Kidney epithelial cell (primary cell): ENCODE results near the gene SLC7A5. TPM values are rescaled to one million over a fixed set of nuclear protein-coding genes. Genes with fewer than 3 reads are reported as not detected.
"Not testable (repeated sequence)": the region's sequence is repeated elsewhere in the genome, so short reads cannot be mapped to it uniquely, and the experiment has no call there.

Experiments used
- DNase-seq: peaks from one replicate; pipeline ENCODE4 v3.0.0-alpha.2; 2010; ENCODE audit warnings: low read depth
- H3K27me3 ChIP-seq: 2 replicates; pipeline ENCODE4 v1.6.0; 2011; ENCODE audit warnings: low read length; ENCODE audit not compliant: control insufficient read depth, insufficient read depth
- H3K36me3 ChIP-seq: 2 replicates; pipeline ENCODE4 v1.5.1; 2011; ENCODE audit warnings: low read length; ENCODE audit not compliant: control insufficient read depth, insufficient read depth
- H3K4me3 ChIP-seq: 2 replicates; pipeline ENCODE4 v1.5.1; 2011; ENCODE audit warnings: low read depth, mild to moderate bottlenecking, control low read depth, low read length
- total RNA-seq: library from RNA; depleted of rRNA; stranded (reverse); fragments of >200 nt; gene quantifications from 2 replicates; pipeline ENCODE4 v1.2.3, GENCODE V29; 2015
- TF ChIP-seq, protein P1 (sequence below): IDR thresholded peaks from 2 replicates; pipeline ENCODE4 v1.5.1; 2011; ENCODE audit warnings: mild to moderate bottlenecking, moderate library complexity, low read length, control low read depth, inconsistent platforms; ENCODE audit not compliant: insufficient read depth, poor library complexity, severe bottlenecking

SLC7A5 gene
- total RNA-seq, 1 donor from 2014 or later = 308 TPM

DNA sequence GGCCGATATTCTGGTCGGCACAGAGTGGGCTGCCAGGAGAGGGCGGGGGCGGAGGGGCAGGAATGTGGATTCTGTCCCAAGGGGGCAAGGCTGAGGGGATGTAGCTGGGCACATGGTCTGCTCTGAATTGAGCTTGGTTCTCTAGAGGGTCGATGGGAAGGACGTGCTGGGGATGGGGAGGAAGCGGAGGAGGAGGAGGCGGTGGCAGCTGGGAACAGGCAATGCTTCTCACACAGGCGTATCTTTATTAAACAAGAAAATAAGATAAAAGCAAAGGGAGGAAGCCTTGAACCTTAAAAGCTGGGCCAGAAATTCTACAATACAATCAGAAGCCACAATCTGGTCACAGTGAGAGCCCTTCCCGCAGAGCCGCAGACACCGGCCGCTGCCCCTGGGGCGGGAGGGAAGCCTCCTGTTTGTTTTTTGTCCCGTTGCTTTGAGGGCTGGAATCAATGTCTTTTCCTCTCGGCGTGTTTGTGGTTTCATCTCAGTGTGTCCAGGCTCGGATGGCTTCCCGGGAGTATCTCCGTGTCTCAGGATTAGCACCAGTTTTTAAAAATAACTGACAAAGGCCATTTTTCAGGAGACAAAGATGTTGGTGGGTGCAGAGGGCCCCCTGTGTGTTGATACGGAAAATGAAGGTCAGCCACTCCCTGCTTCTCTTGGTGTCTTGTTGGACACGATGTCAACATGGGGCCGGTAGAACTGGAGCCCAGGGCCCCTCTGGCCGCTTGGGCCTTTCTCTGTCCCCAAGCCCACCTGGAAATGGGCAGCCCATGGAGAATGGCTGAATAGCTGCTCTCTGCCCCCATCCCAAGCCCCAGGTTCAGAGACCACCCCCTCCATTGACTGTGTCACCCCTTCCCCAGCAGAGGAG lies 12.3 kb upstream of the SLC7A5 start:
- no peaks in the 10 kb centered on the region for H3K36me3 ChIP-seq
- TF ChIP-seq, protein P1, sequence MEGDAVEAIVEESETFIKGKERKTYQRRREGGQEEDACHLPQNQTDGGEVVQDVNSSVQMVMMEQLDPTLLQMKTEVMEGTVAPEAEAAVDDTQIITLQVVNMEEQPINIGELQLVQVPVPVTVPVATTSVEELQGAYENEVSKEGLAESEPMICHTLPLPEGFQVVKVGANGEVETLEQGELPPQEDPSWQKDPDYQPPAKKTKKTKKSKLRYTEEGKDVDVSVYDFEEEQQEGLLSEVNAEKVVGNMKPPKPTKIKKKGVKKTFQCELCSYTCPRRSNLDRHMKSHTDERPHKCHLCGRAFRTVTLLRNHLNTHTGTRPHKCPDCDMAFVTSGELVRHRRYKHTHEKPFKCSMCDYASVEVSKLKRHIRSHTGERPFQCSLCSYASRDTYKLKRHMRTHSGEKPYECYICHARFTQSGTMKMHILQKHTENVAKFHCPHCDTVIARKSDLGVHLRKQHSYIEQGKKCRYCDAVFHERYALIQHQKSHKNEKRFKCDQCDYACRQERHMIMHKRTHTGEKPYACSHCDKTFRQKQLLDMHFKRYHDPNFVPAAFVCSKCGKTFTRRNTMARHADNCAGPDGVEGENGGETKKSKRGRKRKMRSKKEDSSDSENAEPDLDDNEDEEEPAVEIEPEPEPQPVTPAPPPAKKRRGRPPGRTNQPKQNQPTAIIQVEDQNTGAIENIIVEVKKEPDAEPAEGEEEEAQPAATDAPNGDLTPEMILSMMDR = no peak
- DNase-seq = no peak
- peaks cover 15% of the 10 kb centered on the region for H3K27me3 ChIP-seq
- no peak overlapping the region for H3K4me3 ChIP-seq

DNA sequence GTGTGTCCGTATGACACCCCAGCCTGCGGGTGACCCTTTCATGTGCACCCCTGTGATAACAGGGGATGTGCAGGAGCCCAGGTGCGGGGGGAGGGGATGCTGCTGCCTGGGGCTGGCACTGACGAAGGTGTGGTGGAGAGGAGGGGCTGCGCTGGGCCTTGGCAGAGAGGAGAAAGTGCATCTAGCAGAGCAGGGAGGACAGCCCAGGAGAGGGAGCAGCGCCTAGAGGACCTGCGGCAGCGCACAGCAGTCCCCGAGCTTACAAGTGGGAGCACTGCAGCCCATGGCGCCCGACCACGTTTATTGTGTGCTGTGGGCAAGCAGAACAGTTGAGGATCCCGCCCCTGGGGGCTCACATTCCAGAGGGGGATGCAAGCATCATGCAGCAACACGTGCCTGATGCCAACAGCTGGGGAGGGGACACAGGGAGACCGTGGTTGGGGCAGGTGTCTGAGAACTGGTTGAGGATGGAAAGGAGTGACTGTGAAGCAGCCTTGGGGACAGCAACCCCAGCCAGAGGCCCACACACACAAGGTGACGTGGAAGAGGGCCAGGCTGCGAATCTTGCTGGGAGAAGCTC lies 10.9 kb upstream of the SLC7A5 start:
- no peak overlapping the region for H3K4me3 ChIP-seq
- no peaks in the 10 kb centered on the region for H3K36me3 ChIP-seq
- TF ChIP-seq, protein P1 = no peak
- H3K27me3 ChIP-seq = peaks cover 15% of the 10 kb centered on the region
- DNase-seq = no peak

DNA sequence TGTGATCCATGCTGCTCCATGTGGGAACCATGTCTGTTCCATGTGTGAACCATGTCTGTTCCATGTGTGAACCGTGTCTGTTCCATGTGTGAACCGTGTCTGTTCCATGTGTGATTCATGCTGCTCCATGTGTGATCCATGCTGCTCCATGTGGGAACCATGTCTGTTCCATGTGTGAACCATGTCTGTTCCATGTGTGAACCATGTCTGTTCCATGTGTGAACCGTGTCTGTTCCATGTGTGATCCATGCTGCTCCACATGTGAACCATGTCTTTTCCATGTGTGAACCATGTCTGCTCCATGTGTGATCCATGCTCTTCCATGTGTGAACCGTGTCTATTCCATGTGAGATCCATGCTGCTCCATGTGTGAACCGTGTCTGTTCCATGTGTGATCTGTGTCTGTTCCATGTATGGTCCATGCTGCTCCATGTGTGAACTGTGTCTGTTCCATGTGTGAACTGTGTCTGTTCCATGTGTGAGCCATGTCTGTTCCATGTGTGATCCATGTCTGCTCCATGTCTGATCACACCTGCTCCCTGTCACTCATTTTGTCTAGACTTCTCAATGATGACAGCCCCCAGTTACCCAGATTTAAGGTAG lies 10.2 kb upstream of the SLC7A5 start:
- H3K27me3 ChIP-seq = peaks cover 15% of the 10 kb centered on the region
- H3K4me3 ChIP-seq, DNase-seq, H3K36me3 ChIP-seq: not testable (repeated sequence)

DNA sequence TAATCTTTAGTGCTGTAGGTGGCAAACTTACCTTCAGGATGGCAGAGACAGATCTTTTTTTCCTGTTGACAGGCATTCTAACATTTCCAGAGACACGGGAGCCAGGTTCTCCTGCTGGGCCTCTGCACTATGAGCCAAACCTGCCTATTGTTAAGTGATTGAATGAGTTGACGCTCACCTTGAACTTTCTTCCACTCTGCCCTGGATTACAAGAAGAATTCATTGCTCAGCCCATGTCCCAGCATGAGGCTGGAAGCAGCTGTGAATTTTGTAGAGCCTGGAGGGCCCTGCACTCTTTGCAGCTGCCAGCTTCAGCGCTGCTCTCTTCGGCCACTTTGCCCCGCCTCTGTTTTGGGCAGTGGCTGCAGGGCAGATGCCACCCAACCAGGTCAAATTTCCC lies 9.4 kb upstream of the SLC7A5 start:
- H3K27me3 ChIP-seq = peaks cover 15% of the 10 kb centered on the region
- H3K36me3 ChIP-seq = no peaks in the 10 kb centered on the region
- TF ChIP-seq, protein P1 = no peak
- DNase-seq = no peak
- H3K4me3 ChIP-seq = no peak overlapping the region

DNA sequence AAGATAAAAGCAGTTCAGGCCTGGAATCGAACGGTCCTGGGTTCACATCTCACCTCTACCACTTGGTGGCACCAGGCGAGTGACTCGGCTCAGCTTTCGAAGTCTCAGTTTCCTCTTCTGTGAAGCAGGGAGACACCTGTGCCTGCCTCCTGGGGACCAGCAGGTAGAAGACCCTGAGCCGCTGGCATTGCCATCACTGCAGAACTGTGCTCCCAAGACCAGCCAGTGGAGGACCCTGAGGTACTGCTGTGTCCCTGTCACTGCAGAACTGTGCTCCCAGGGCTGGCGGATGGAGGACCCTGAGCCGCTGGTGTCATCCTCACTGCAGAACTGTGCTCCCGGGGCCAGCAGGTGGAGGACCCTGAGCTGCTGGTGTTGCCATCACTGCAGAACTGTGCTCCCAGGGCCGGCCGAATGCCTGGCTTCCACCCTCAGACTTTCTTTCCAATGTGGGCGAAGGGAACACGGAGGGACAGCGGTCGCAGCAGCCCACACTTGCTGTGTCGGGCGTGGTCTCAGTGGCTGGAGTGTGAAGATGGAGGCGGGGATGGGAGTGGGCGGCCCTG lies 8.7 kb upstream of the SLC7A5 start:
- Histone ChIP-seq H3K36me3 (no peaks in the 10 kb centered on the region), H3K4me3 (no peak overlapping the region), H3K27me3 (peaks cover 15% of the 10 kb centered on the region)
- no peak for DNase-seq
- TF ChIP-seq, protein P1 = no peak

DNA sequence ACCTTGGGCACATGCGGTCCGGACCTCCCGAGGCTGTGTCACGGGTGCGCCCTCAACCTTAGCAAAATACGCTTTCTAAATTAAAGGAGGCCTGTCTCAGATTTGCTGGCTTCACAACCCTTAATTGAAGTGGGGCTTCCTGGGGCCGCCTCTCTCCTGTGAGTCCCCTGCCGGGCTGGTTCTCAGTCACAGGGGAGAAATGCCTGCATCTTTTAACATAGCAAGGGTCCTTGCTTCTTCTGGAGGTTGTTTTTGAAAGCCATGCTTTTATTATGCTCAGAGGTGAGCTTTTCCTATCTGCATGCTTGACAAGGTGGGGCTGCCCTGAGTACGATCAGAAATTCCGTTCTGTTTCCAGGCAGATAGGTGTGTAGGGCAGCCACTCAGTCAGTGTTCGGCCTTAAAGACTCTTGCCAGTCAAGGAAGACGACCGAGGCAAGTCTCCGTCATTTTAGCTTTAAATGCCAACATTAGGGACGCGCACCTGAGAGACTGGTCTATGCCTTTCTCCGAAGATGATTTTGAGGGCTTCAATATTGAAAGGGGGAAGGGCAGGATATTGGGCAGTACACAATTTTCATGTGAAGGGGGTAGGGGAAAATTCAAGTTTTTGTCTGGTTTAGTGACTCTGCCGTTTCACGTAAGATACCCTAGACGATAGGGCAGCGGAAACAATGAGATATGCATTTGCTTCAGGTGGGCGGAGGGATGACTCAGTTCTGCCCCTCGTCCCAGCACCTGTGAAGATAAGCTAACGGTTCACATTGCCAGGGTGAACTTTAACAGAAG lies 5.5 kb upstream of the SLC7A5 start:
- Histone ChIP-seq H3K4me3 (no peak overlapping the region), H3K27me3 (no peaks in the 10 kb centered on the region), H3K36me3 (no peaks in the 10 kb centered on the region)
- TF ChIP-seq, protein P1 = no peak
- DNase-seq = no peak

DNA sequence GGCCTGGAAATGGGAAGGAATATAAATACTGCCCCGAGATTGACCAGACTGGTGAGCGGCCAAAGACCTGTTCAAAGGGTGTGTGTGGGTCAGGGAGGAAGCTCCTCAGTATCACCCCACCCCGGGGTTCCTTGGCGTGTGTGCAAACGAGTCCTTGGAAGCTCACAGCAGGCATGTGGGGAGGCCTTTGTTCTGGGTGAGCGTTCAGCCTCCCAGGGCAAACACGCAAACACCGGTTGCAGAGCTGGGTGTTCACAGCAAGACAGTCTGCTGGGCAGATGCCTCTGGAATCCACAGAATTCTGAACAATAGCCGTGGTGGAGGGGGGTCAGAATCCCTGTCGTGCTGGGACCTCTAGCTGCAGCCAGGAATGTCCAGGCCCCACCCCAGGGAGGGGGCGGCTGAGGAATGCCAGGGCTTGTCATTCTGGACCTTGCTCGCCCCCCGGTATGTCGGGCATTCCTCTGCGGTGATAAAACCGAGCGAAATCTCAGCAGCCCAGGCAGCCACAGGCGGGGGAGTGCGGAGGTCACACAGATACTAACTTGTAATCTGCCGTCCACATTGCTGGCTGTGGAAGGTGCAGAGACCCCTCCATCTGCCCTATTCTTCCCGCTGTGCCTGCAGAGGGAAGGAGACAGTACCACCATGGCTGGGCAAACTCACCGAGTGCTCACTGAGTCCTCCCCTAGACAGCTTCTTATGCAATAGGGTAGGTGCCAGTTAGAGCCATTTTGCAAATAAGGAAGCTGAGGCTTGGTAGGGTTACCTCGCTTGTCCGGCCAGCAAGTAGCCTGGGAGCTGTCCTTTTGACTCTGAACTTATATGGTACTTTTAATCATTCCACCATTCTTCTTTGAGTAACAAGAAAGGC lies 1.3 kb upstream of the SLC7A5 start:
- not testable (repeated sequence) for DNase-seq, H3K4me3 ChIP-seq, H3K36me3 ChIP-seq, H3K27me3 ChIP-seq

DNA sequence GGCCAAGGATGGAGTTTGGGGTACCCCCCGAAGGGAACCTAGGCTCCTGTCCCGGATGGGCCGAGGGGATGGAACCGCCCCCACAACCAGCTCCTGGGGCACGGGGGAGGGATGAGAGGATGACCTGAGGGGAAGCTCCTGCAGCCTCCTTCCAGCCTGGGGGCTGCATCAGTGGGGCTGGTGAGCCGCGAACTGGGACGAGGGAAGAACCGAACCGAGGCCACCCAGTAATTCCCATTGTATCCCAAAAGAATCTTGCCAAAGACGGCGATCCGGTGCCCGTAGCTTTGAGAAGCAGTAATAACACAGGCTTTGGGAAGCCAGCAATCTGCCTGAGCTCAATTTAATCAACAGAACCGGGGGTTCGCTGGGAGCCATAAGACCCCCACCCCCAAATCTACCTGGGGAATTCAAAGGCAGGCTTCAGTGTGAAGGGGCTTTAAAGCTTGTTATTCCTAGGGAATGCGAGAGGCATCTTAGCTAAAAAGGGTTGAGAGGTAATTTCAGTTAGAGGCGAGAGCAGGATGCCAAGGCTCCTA lies 641 bp upstream of the SLC7A5 start:
- H3K4me3 ChIP-seq, H3K36me3 ChIP-seq, DNase-seq, H3K27me3 ChIP-seq: not testable (repeated sequence)
